ENCODE results near the gene MMS19.
"Not testable (repeated sequence)": the region's sequence is repeated elsewhere in the genome, so short reads cannot be mapped to it uniquely, and the experiment has no call there.

Gene MMS19

GRCh38 chr10:97425964-97426775 lies 72.1 kb downstream of the MMS19 start, which contains the start of gene PGAM1:
Gene PGAM1, plus strand, starts transcription at chr10:97426191. Its CDS starts 117 bp downstream, at chr10:97426308.
- peak; percentile 98 for DNase-seq

GRCh38 chr10:97423757-97424098 lies 74.5 kb downstream of the MMS19 start:
- not testable (repeated sequence) for DNase-seq

GRCh38 chr10:97416565-97416964 lies 81.7 kb downstream of the MMS19 start:
- DNase-seq, result no peak

GRCh38 chr10:97412891-97413304 lies 85.3 kb downstream of the MMS19 start:
- DNase-seq, result no peak

GRCh38 chr10:97411406-97411805 lies 86.8 kb downstream of the MMS19 start:
- no peak for DNase-seq

- DNase-seq, result no peak
Observed at GRCh38 chr10:97408496-97408992, 89.7 kb downstream of the MMS19 start.

Measured in eye (tissue), 1 donor.